ENCODE measurements around the gene MAN2A1.

MAN2A1 gene

GRCh38 chr5:109723606-109724005 is 33.9 kb downstream of the MAN2A1 start:
- TF ChIP-seq TAF1 (IDR thresholded peaks at IDR 0.05; ENCODE audit: borderline replicate concordance, insufficient read depth, low read length) (no peak), FOXP2 (optimal IDR thresholded peaks at IDR 0.05; ENCODE audit: borderline replicate concordance, extremely low read depth, extremely low read length, insufficient read depth) (no peak), POLR2AphosphoS5 (IDR thresholded peaks at IDR 0.05; ENCODE audit: low read depth, low read length) (no peak)

- TF ChIP-seq REST (IDR thresholded peaks at IDR 0.05; ENCODE audit: insufficient read depth in 1 of 2, low read depth in 2 of 2, low read length in 2 of 2) = no peak
- TF ChIP-seq FOXP2 (optimal IDR thresholded peaks at IDR 0.05; ENCODE audit: borderline replicate concordance, extremely low read depth, extremely low read length, insufficient read depth) = no peak
- TF ChIP-seq POLR2AphosphoS5 (IDR thresholded peaks at IDR 0.05; ENCODE audit: low read depth, low read length) = no peak
- TF ChIP-seq TAF1 (IDR thresholded peaks at IDR 0.05; ENCODE audit: borderline replicate concordance, insufficient read depth, low read length) = no peak
Observed at GRCh38 chr5:109725135-109725534, 35.4 kb downstream of the MAN2A1 start.

- no peak for TF ChIP-seq TAF1 (IDR thresholded peaks at IDR 0.05; ENCODE audit: borderline replicate concordance, insufficient read depth, low read length)
- TF ChIP-seq SIN3A (IDR thresholded peaks at IDR 0.05; ENCODE audit: borderline replicate concordance, insufficient read depth, low read length) = no peak
Observed at GRCh38 chr5:109739741-109740728, 50.3 kb downstream of the MAN2A1 start.

- TF ChIP-seq FOXP2 (optimal IDR thresholded peaks at IDR 0.05; ENCODE audit: borderline replicate concordance, extremely low read depth, extremely low read length, insufficient read depth) (no peak), REST (IDR thresholded peaks at IDR 0.05; ENCODE audit: insufficient read depth in 1 of 2, low read depth in 2 of 2, low read length in 2 of 2) (no peak), TAF1 (IDR thresholded peaks at IDR 0.05; ENCODE audit: borderline replicate concordance, insufficient read depth, low read length) (no peak), SIN3A (IDR thresholded peaks at IDR 0.05; ENCODE audit: borderline replicate concordance, insufficient read depth, low read length) (no peak), POLR2AphosphoS5 (IDR thresholded peaks at IDR 0.05; ENCODE audit: low read depth, low read length) (no peak)
Observed at GRCh38 chr5:109740966-109741365, 51.2 kb downstream of the MAN2A1 start.

- TF ChIP-seq TAF1 (IDR thresholded peaks at IDR 0.05; ENCODE audit: borderline replicate concordance, insufficient read depth, low read length) (no peak), REST (IDR thresholded peaks at IDR 0.05; ENCODE audit: insufficient read depth in 1 of 2, low read depth in 2 of 2, low read length in 2 of 2) (no peak), SIN3A (IDR thresholded peaks at IDR 0.05; ENCODE audit: borderline replicate concordance, insufficient read depth, low read length) (no peak), POLR2AphosphoS5 (IDR thresholded peaks at IDR 0.05; ENCODE audit: low read depth, low read length) (no peak), FOXP2 (optimal IDR thresholded peaks at IDR 0.05; ENCODE audit: borderline replicate concordance, extremely low read depth, extremely low read length, insufficient read depth) (no peak)
Observed at GRCh38 chr5:109741390-109741789, 51.7 kb downstream of the MAN2A1 start.

- TF ChIP-seq TAF1 (IDR thresholded peaks at IDR 0.05; ENCODE audit: borderline replicate concordance, insufficient read depth, low read length) (no peak), SIN3A (IDR thresholded peaks at IDR 0.05; ENCODE audit: borderline replicate concordance, insufficient read depth, low read length) (no peak), REST (IDR thresholded peaks at IDR 0.05; ENCODE audit: insufficient read depth in 1 of 2, low read depth in 2 of 2, low read length in 2 of 2) (no peak), FOXP2 (optimal IDR thresholded peaks at IDR 0.05; ENCODE audit: borderline replicate concordance, extremely low read depth, extremely low read length, insufficient read depth) (no peak), POLR2AphosphoS5 (IDR thresholded peaks at IDR 0.05; ENCODE audit: low read depth, low read length) (no peak)
Observed at GRCh38 chr5:109743041-109743531, 53.4 kb downstream of the MAN2A1 start.

Data from PFSK-1 (cell line).